Measurements from ENCODE around the gene LINGO1. TPM values are rescaled to one million over a fixed set of nuclear protein-coding genes. Genes with fewer than 3 reads are reported as not detected.

The LINGO1 gene
- total RNA-seq, 1 experiment from 2014 or later: not detected

DNA sequence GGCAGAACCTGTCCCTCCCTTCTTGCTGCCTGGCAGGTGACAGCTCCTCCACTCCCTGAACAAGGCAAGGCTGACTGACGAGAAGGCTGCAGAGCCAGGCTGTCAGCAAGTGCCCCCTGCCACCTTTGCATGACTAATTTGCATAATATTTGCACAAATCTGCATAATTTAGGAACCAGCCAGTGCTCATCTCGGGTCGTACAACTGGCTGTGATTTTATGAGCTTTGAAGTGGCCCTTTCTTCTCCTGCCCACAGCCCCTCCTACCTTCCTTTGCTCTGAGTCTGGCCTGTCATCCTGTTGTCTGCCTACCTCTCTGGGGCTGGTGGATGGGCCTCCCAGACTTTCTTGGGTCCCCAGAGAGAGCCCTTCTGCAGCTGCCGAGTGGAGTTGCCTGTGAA lies 58.9 kb downstream of the LINGO1 start:
- DNase-seq (ENCODE audit: low read depth): no peak

DNA sequence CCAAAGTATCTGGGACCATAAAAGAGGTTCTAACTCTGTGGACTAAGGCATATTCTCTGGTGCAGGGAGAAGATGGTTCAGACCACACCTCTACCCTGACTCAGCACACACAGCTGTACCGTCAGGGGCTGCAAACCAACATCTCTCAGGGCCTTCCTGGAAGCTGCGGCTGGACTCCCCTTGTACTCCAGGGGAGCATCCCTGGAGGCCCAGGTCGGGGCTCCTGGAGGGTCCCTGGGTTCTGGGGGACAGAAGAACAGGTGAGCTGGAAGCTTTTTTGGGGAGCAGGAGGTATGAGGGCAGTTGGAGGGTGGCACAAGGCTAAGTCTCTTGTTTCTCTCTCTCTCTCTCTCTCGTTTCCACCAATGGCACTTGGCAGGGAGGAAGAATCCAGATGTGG lies 60.5 kb downstream of the LINGO1 start:
- DNase-seq (ENCODE audit: low read depth): no peak

DNA sequence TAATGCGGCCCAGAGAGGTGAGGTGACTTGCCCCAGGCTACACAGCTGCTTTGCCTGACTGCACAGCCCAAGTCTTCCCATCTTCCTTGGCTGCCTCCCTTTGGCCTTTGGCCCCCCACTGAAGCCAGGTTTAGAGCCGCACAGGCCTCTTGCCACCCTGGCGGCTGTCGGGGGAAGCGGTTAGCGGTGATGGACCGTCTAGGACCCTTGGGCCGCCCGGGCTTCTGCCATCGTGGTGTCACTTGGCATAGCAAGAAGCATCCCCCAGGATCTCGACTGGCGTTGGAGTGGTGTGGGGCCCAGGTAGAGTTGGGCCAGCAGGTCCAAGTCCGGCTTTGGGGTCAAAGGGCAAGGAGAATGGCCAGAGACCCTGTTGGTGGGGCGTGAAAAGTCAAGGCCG lies 61.0 kb downstream of the LINGO1 start:
- DNase-seq (ENCODE audit: low read depth): no peak

DNA sequence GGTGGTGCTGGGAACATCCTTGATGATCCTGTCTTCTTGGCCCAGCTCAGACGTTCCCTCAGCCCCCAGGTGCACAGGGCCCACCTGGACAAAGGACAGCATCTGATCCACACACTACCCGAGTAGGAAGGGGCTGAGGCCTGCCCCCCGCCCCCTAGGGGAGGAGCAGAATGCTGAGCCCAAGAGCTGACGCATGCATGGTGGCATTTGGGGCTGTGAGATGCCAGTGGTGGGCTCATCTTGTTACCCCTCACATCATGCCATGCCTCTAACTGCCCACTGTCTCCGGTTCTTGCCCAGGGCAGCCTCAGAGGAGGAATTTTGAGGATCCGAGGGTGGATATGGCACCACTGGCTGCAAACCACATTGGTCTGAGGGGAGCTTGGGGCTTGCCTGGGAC lies 61.5 kb downstream of the LINGO1 start:
- DNase-seq (ENCODE audit: low read depth): no peak

DNA sequence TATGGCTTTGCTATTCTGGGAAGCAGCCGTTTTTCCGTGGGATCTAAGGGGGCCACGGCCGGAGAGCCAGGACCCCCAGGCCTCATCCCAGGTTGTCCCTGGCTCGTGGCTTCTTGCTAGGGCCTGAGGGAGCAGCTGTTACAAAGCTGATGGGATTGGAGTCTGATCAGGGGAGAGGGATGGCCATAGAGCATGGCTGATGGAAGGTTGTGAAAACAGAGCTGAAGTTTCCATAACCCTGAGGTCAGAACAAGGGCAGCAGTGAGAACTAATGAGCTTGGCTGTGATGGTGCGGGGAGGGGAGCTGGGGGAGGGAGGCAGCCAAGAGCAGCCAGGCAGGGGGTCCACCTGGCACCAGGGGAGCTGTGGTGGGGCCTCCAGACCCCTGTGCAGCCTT lies 63.0 kb downstream of the LINGO1 start:
- DNase-seq (ENCODE audit: low read depth): no peak

DNA sequence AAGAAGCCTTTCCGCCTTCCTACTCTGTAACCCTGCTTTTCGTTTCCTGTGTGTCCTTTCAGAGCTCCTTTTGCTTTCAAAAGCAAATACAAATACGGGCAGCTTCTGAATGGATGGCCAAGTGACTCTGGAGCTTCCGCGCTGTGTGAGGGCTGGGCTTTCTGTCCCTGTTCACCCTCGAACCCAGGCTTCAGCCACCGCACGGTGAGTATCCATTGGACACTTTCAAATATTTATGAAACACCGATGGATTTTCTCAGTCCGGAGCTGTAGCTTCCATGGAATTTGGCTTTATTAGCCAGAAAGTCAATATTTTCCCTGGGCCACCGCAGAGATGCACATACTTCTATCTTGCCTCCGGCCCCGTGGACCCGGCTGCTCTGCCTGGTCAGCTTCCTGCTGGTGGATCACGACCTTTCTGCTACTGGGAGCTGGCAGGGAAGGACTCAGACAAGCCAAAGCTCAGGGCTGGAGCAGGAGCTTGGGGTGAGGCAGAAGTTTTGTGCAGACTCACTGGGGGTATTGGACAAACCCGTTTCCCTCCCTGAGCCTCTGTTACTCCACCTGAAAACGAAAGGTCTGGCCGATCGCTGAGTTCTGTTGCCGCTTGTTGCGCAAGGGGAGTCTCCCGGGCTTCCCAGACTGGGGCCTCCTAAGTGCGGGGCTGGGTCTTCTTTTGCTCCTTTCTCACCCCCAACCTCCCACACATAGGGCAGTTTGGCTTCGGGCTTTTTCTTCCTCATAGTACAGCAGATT lies 63.6 kb downstream of the LINGO1 start:
- DNase-seq (ENCODE audit: low read depth): no peak

DNA sequence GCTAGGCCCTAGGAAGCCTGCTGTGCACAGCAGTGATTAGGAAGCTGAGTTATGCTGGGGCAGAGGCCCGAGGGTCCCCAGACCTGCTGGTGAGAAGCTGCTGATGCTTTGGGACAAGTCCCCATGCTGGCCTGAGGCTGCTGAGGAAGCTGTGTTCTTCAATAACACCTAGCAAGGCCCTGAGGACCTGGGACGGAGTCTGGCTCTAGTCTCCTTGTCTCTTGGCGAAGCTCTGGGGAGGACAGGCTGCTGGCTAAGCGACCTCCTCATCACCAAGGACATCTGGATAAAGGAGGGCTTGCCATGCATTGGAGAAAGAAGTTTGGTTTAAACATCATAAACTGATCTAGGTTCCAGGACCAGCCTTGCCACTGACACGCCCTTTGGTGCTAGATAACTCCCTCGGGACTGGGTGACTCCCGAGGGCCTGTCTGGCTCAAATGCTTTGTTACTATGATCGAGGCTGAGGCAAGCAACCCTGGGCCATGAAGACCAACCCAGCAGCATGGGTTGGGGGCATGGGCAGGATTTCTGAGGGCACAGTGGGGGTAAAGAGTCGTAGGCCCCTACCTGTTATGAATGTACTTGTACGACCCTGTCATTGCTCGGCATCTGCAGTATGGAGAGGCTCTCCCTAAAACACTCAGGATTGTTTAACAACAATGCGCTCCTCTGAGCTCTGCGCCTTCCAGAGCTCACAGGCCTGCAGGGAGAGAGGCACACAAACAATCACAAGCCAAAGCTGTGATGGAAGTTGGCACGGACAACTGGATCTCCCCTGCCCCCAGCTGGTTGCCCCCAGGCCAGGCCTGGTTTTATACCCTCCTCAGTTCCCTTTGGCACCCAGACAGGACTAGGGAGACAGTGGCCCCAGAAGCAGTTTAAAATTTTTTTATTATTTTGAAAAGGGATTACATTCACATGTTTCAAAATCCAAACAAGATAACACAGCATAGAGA lies 64.4 kb downstream of the LINGO1 start:
- DNase-seq (ENCODE audit: low read depth): no peak

DNA sequence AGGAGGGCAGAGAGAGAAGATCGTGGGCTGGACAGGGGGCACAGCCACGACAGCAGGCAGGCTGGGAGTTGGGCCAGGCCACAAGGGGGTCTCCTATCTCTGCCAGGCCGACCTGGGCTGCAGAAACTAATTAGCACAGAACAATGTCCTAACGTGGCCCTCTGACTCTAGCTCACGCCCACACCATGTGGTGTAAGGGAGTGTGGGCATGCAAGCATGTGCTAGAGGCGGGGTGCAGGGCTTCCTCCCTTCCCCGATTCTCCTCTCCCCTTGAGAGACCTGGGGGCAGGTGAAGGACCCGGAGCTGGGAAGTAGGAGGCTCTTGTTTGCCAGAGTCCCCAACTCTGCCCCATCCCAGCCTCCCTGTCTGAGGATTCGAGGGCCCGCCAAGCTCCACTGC lies 65.5 kb downstream of the LINGO1 start:
- no peak for DNase-seq (ENCODE audit: low read depth)

DNA sequence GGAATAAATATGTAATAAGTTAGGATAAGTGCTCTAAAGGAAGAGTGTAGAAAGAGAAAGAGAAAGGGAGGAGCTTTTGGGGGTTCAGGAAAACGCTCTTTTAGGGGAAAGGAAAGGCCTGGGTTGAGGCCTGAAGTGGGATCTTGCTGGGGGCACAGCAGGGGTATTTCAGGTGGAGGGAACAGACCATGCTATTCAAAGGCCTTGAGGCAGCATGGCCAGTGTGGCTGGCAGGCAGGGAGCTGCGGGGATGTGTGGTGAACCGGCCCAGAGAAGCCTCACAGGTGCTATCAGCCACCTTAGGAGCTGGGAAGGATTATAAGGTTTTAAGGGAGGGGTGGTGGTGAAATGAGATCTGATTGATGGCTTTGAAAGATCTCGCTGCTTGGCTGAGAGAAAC lies 66.6 kb downstream of the LINGO1 start:
- no peak for DNase-seq (ENCODE audit: low read depth)

DNA sequence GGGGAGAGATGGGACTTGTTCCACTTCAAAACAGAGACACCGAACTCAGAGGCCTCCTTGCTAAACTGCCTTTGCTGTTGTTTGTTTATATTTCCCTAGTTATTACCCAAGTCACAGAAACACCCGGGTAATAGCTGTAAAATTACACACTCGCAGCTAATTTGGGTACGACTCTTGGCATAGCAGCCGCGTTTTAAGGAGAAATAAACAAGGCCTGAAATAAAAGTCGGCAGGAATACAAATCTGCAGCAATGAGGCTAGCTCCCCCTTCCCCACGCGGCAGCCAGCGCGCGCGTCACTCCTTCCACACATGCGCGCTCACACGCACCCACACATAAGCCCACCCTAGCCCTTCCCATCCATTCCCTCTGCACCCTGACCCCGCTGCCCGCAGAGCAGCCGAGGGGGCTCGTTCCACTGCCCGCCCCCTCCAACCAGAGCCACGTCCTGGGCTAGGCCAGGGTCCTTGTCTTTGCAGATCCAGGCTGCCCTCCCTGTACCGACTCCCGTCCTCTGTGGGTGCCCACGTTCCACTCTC lies 67.3 kb downstream of the LINGO1 start:
- no peak for DNase-seq (ENCODE audit: low read depth)

DNA sequence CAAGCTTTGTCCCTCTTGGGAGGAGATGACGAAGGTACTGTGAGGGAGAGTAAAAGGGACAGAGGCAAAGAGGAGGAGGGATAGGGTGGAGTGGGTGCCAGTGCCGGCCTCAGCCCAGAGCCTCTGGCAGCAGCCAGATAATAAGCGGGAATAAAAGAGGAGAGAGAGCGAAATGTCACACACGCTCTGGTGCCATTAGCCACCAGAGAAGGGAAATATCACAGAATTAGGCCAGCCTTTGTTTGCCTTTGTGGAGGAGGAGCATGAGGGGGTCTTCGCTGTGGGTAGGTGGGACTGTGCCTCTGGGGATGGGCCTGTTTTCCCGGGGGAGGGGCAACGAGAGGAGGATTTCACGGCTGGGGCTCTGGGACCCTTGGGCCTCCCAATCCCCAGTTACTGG lies 67.8 kb downstream of the LINGO1 start:
- no peak for DNase-seq (ENCODE audit: low read depth)

DNA sequence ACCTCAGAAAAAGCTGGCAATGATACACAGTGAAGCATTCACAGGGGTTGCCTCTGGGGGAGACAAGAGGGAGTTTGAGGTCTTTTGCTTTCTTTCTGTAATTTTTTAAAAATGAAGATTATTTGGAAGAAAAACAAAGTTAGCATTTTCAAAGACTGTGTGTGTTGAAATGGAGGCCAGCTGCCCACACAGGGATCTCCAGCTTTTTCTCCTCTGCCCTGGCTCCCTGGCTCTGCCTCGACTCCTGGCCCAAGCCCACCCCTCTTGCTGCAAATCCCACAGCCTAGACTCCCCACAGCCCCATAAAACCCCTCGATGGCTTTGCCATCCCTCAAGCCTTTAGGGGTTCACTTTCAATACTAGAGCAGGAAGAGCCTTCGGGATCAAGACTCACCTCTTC lies 68.4 kb downstream of the LINGO1 start:
- no peak for DNase-seq (ENCODE audit: low read depth)

DNA sequence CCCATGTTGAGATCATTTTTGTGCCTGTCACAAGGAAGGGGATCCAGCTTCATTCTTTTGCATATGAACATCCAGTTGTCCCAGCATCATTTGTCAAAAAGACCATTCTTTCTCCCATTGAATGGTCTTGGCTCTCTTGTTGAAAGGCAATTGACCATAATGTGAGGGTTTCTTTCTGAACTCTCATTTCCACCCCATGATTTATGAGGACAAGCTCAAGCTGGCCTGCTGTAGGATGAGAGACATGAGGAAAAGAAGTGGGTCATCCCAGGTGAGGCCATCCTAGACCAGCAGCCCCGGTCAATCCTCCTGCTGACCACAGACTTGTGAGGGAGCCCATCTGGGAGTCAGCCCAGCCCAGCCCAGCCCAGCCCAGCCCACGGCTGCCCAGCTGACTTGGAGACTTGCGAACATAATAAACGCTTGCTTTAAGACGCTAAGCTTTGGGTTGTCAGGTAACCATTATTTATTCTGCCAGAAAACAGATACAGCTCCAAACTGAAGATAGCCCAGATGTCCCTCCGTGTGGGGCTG lies 69.0 kb downstream of the LINGO1 start:
- no peak for DNase-seq (ENCODE audit: low read depth)

Other genes starting within 250 kb of the LINGO1 start
- 11.7 and 15.0 TPM in 2 replicates for gene PEAK1, start 212.8 kb downstream of the LINGO1 start, total RNA-seq (2014; rRNA removed)
- 24.4 and 24.8 TPM in 2 replicates for gene HMG20A, start 212.0 kb downstream of the LINGO1 start, total RNA-seq (2014; rRNA removed)

Measured in LHCN-M2 (cell line).